ENCODE measurements around the gene LRP2. TPM values are rescaled to one million over a fixed set of nuclear protein-coding genes. Genes with fewer than 3 reads are reported as not detected.

Gene LRP2
- total RNA-seq, 1 experiment from 2014 or later, result 0.59 TPM

DNA sequence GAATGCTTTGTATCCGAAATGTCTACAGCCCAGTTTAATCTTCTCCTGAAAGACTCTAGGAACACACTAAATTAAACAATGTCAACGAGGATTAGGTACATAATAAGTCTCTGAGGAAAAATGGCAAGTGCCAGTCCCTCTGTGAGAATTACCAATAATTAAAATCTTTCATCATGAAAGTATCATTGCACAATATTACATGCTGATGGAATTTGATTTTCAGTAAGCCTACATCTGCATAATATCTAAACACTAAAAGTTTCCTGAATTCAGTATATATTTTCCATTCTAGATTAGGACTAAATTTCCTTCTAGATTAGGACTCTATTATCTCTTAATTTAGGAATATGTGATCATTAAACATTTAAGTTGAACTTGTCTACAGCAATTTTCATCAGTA lies 132.1 kb downstream of the LRP2 start (continued):
- TF ChIP-seq ZNF425 (CRISPR knock-in tag; conservative IDR thresholded peaks at IDR 0.05) (no peak), KAT7 (CRISPR knock-in tag; IDR thresholded peaks at IDR 0.05; ENCODE audit: borderline replicate concordance) (no peak), GABPB1 (CRISPR knock-in tag; IDR thresholded peaks at IDR 0.05) (no peak)
- TF ChIP-seq, protein P1, sequence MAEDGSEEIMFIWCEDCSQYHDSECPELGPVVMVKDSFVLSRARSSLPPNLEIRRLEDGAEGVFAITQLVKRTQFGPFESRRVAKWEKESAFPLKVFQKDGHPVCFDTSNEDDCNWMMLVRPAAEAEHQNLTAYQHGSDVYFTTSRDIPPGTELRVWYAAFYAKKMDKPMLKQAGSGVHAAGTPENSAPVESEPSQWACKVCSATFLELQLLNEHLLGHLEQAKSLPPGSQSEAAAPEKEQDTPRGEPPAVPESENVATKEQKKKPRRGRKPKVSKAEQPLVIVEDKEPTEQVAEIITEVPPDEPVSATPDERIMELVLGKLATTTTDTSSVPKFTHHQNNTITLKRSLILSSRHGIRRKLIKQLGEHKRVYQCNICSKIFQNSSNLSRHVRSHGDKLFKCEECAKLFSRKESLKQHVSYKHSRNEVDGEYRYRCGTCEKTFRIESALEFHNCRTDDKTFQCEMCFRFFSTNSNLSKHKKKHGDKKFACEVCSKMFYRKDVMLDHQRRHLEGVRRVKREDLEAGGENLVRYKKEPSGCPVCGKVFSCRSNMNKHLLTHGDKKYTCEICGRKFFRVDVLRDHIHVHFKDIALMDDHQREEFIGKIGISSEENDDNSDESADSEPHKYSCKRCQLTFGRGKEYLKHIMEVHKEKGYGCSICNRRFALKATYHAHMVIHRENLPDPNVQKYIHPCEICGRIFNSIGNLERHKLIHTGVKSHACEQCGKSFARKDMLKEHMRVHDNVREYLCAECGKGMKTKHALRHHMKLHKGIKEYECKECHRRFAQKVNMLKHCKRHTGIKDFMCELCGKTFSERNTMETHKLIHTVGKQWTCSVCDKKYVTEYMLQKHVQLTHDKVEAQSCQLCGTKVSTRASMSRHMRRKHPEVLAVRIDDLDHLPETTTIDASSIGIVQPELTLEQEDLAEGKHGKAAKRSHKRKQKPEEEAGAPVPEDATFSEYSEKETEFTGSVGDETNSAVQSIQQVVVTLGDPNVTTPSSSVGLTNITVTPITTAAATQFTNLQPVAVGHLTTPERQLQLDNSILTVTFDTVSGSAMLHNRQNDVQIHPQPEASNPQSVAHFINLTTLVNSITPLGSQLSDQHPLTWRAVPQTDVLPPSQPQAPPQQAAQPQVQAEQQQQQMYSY (CRISPR knock-in tag; IDR thresholded peaks at IDR 0.05), result no peak

GRCh38 chr2:169229590-169229989 lies 132.7 kb downstream of the LRP2 start:
- Mint-ChIP-seq H3K27me3 (ENCODE audit: low read depth) (no peaks in the 10 kb centered on the region), H3K4me1 (peaks cover 11% of the 10 kb centered on the region), H3K36me3 (no peaks in the 10 kb centered on the region), H3K27ac (no peak overlapping the region), H3K9me3 (no peaks in the 10 kb centered on the region), H3K4me3 (no peak overlapping the region)
- no peak for TF ChIP-seq ATF6 (CRISPR knock-in tag; IDR thresholded peaks at IDR 0.05)
- no peak for TF ChIP-seq TP53 (CRISPR knock-in tag; IDR thresholded peaks at IDR 0.05)
- no peak for TF ChIP-seq CREB1 (CRISPR knock-in tag; IDR thresholded peaks at IDR 0.05)
- no peak for TF ChIP-seq CBFB (CRISPR knock-in tag; IDR thresholded peaks at IDR 0.05; ENCODE audit: low read depth)
- no peak for TF ChIP-seq NFYB (CRISPR knock-in tag; conservative IDR thresholded peaks at IDR 0.05; ENCODE audit: low read depth)
- TF ChIP-seq ARID4B (CRISPR knock-in tag; IDR thresholded peaks at IDR 0.05; ENCODE audit: borderline replicate concordance), result no peak
- no peak for TF ChIP-seq RELA (CRISPR knock-in tag; IDR thresholded peaks at IDR 0.05; ENCODE audit: borderline replicate concordance)
- no peak for TF ChIP-seq IRF2 (CRISPR knock-in tag; IDR thresholded peaks at IDR 0.05; ENCODE audit: borderline replicate concordance, low read depth)
- TF ChIP-seq ZNF219 (CRISPR knock-in tag; IDR thresholded peaks at IDR 0.05; ENCODE audit: borderline replicate concordance), result no peak
- TF ChIP-seq ZMAT4 (CRISPR knock-in tag; IDR thresholded peaks at IDR 0.05), result no peak
- ChIA-PET CTCF (no interaction called here), POLR2A (no interaction called here)
- ATAC-seq, result no peak
- no peak for DNase-seq (ENCODE audit: low spot score)

All from WTC11 (cell line).